ENCODE results near the gene PASK. TPM values are rescaled to one million over a fixed set of nuclear protein-coding genes. Genes with fewer than 3 reads are reported as not detected.

The PASK gene
- total RNA-seq, 2 experiments from 2014 or later = 71.3 to 74.8 TPM

GRCh38 chr2:241088376-241088775, 60.9 kb downstream of the PASK start:
- Mint-ChIP-seq H3K36me3 (ENCODE audit: low read depth) (peaks cover 59% of the 10 kb centered on the region), H3K4me3 (no peak overlapping the region), H3K27ac (peak overlapping the region; percentile 45), H3K4me1 (ENCODE audit: low read depth) (peaks cover 18% of the 10 kb centered on the region), H3K27me3 (no peaks in the 10 kb centered on the region), H3K9me3 (no peaks in the 10 kb centered on the region)
- TF ChIP-seq, protein P1, sequence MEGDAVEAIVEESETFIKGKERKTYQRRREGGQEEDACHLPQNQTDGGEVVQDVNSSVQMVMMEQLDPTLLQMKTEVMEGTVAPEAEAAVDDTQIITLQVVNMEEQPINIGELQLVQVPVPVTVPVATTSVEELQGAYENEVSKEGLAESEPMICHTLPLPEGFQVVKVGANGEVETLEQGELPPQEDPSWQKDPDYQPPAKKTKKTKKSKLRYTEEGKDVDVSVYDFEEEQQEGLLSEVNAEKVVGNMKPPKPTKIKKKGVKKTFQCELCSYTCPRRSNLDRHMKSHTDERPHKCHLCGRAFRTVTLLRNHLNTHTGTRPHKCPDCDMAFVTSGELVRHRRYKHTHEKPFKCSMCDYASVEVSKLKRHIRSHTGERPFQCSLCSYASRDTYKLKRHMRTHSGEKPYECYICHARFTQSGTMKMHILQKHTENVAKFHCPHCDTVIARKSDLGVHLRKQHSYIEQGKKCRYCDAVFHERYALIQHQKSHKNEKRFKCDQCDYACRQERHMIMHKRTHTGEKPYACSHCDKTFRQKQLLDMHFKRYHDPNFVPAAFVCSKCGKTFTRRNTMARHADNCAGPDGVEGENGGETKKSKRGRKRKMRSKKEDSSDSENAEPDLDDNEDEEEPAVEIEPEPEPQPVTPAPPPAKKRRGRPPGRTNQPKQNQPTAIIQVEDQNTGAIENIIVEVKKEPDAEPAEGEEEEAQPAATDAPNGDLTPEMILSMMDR (IDR thresholded peaks at IDR 0.05) = no peak
- ChIA-PET CTCF (interaction anchor here (3.3 kb wide), 1 partner anchor 10 kb away, joined by 12 read pairs; no protein-coding TSS in a partner anchor), POLR2A (no interaction called here)
- no peak for DNase-seq
- ATAC-seq = no peak
- intact Hi-C loops (cut with micrococcal nuclease) = loop anchor here (10.0 kb wide), 1 partner anchor 56 kb away; the partner anchor contains the start of gene PASK

DNA sequence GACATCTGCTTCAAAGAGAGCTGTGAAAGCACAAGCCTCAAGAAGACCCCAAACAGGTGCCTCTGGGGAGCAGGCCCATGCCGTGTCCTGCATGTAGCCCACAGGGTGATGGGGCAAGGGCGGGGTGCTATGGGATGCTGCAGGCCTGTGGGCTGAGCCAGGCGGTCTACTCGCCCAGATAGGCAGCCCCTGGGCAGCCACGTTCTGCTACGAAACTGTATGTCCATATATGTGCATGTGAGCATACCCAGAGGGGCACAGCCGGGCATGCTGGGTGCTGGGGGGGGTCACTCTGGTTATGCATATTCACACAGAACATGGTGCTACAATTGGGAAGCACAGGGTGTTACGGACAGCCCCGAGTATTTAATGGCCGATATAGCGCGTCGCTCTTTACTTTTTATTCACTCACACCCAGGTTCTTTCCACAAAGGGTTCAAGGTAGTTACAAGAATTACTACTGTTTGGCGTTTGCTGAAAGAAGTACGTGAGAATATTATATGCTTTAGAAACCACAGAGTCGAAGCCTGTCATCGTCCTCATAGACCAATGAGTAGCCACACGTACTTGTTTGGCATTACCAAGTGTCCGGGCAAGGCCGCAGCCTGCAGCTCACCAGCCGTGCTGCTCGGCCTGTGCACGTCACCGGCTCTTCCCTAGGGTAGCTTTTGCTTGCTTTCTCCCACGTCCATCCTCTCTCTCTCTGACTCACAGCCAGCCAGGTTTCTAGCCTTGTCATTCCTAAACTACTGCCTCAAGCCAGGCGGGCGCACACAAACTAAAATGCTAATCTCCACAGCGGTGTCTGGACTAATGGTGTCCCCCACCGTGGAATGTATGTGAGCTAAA, 61.6 kb downstream of the PASK start:
- DNase-seq (no peak), ATAC-seq (no peak)
- ChIA-PET CTCF (interaction anchor here (3.3 kb wide), 1 partner anchor 9 kb away, joined by 12 read pairs; no protein-coding TSS in a partner anchor), POLR2A (interaction anchor here (0.8 kb wide), 1 partner anchor 61 kb away, joined by 3 read pairs; the partner anchor contains the start of gene PASK)
- H3K36me3 Mint-ChIP-seq (ENCODE audit: low read depth) = peaks cover 56% of the 10 kb centered on the region
- intact Hi-C loops (cut with micrococcal nuclease) = loop anchor here (10.0 kb wide), 1 partner anchor 57 kb away; the partner anchor contains the start of gene PASK
- H3K9me3 Mint-ChIP-seq = no peaks in the 10 kb centered on the region
- no peak overlapping the region for H3K4me3 Mint-ChIP-seq
- H3K27me3 Mint-ChIP-seq = no peaks in the 10 kb centered on the region
- no peak overlapping the region for H3K27ac Mint-ChIP-seq
- TF ChIP-seq, protein P1 (IDR thresholded peaks at IDR 0.05) = no peak
- H3K4me1 Mint-ChIP-seq (ENCODE audit: low read depth) = peaks cover 18% of the 10 kb centered on the region

DNA sequence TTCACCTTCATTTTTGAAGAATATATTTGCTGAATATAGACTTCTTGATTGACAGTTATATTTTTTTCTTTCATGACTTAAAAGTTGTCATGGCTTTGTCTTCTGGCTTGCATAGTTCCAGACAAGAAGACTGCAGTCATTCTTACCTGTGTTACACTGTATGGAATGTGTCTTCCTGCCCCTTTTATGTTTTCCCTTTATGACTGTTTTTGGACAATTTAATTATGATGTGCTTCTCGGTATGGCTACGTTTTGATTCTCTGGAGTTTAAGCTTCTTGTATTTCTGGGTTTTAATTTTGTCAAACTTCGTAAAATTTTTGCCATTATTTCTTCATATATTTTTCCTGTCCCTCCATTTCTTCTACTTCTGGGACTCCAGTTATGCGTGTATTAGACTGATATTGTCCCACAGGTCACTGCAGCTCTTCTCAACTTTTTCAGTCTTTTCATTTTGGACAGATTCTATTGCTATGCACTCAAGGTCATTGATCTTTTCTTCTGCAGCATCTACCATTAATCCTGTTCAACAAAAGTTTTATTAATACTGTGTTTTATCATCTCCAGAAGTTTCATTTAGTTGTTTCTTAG, 64.3 kb downstream of the PASK start:
- no peak overlapping the region for H3K4me3 Mint-ChIP-seq
- no peak for ATAC-seq

DNA sequence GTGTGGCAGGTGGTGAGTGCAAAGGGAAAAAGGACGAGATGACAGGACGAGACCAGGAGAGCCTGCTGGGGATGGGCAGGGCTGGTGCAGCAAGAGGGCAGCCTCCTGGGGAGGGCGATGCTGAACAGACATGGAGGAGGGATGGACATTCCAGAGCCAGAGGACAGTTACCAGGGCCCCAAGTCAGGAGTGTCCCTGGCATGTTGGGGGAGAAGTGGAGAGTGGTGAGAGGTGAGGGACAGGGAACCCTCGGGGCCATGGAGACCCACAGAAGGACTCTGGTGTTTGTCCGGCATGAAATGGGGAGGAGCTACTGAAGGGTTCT, 66.2 kb downstream of the PASK start:
- Mint-ChIP-seq H3K36me3 (ENCODE audit: low read depth) (peaks cover 34% of the 10 kb centered on the region), H3K27me3 (no peaks in the 10 kb centered on the region)
- CTCF ChIA-PET = no interaction called here

More for the DNA sequence above, 64.3 kb downstream of the PASK start:
- no peaks in the 10 kb centered on the region for H3K27me3 Mint-ChIP-seq
- POLR2A ChIA-PET = no interaction called here
- peaks cover 18% of the 10 kb centered on the region for H3K4me1 Mint-ChIP-seq (ENCODE audit: low read depth)
- TF ChIP-seq, protein P1 (IDR thresholded peaks at IDR 0.05) = no peak
- no peak overlapping the region for H3K27ac Mint-ChIP-seq
- CTCF ChIA-PET = interaction anchor here (0.9 to 1.0 kb wide), 2 partner anchors 16 to 66 kb away, joined by 3 to 4 read pairs; partner anchors contain the start of gene PPP1R7
- peaks cover 46% of the 10 kb centered on the region for H3K36me3 Mint-ChIP-seq (ENCODE audit: low read depth)
- intact Hi-C loops (cut with micrococcal nuclease) = loop anchor here (10.0 kb wide), 1 partner anchor 60 kb away; the partner anchor contains the start of gene PASK
- no peaks in the 10 kb centered on the region for H3K9me3 Mint-ChIP-seq
- DNase-seq = no peak

More for the DNA sequence above, 66.2 kb downstream of the PASK start:
- Mint-ChIP-seq H3K9me3 (no peaks in the 10 kb centered on the region), H3K27ac (peak overlapping the region; percentile 0), H3K4me3 (no peak overlapping the region), H3K4me1 (ENCODE audit: low read depth) (peaks cover 8% of the 10 kb centered on the region)
- TF ChIP-seq, protein P1 (IDR thresholded peaks at IDR 0.05) = no peak
- POLR2A ChIA-PET = interaction anchor here (1.8 kb wide), 1 partner anchor 12 kb away, joined by 9 read pairs; no protein-coding TSS in a partner anchor
- ATAC-seq (no peak), DNase-seq (no peak)
- intact Hi-C loops (cut with micrococcal nuclease) = loop anchor here (10.0 kb wide), 1 partner anchor 62 kb away; the partner anchor contains the start of gene PASK

Measured in activated CD8-positive, alpha-beta T cell treated with anti-CD3 and anti-CD28 coated beads for 36 hours (primary cell).